Choroid plexus epithelial cell (primary cell): ENCODE data around the gene ING5.
"Not testable (repeated sequence)": the region's sequence is repeated elsewhere in the genome, so short reads cannot be mapped to it uniquely, and the experiment has no call there.

Experiments
- DNase-seq: peaks from one replicate; pipeline ENCODE4 v3.0.0-alpha.2; 2010; ENCODE audit warnings: low read depth
- H3K4me3 ChIP-seq: 2 replicates; pipeline ENCODE4 v1.5.1; 2011; ENCODE audit warnings: low read depth, mild to moderate bottlenecking, control low read depth, low read length, moderate library complexity
- TF ChIP-seq, protein P1 (sequence below): conservative IDR thresholded peaks from 2 replicates; pipeline ENCODE4 v1.5.1; 2011; ENCODE audit warnings: low read depth, mild to moderate bottlenecking, control low read depth, inconsistent platforms, low read length, moderate library complexity

The ING5 gene

DNA sequence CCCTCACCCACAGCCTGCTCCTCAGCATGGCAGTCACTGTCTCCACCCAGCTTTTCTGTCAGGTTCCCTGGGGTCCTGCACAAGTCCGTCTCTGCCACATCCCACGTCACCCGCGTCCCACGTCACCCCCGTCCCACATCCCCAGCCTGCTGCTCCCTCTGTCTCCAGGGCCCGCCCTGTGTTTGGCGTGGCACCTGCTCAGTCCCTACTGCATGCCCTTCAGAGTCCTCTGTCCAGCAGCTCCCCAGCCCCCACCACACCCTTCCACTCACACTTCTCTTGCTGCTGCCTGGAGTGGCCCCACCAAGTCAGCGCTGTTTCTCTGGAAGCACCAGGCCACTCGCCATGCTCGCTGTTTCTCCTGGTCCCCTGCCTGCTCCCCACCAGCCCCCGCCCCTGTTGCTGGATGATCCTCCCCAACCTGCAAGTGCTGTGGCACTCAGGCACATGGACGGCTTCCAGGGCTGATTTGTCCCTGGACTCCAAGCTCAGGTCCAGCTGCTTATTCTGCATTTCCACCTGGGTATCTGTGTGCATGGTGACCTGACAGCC is 45.6 kb upstream of the ING5 start:
- no peak overlapping the region for H3K4me3 ChIP-seq
- no peak for DNase-seq
- TF ChIP-seq, protein P1, sequence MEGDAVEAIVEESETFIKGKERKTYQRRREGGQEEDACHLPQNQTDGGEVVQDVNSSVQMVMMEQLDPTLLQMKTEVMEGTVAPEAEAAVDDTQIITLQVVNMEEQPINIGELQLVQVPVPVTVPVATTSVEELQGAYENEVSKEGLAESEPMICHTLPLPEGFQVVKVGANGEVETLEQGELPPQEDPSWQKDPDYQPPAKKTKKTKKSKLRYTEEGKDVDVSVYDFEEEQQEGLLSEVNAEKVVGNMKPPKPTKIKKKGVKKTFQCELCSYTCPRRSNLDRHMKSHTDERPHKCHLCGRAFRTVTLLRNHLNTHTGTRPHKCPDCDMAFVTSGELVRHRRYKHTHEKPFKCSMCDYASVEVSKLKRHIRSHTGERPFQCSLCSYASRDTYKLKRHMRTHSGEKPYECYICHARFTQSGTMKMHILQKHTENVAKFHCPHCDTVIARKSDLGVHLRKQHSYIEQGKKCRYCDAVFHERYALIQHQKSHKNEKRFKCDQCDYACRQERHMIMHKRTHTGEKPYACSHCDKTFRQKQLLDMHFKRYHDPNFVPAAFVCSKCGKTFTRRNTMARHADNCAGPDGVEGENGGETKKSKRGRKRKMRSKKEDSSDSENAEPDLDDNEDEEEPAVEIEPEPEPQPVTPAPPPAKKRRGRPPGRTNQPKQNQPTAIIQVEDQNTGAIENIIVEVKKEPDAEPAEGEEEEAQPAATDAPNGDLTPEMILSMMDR, result no peak

DNA sequence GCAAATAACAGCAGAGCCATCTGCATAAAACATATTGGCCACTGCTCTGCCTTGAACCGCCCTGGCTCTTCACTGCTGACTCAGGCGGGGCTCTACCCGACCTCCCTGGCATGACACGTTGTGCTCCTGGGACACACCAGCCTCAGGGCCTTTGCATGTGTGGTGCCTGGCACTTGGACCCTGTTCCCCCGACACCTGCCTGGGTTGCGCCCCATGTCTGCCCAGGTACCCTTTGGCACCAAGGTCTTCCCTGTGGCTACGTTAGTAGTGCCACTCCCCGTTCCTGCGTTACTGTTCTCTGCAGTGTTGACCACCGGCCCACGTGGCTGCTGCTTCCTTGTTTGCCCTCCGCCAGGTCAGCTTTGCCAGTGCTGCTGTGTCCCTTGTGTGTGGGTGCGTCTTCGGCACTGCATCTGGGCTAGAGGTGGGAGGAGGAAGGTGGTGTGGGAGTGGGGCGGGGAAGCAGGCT is 44.0 kb upstream of the ING5 start:
- DNase-seq, result no peak
- TF ChIP-seq, protein P1, result no peak
- no peak overlapping the region for H3K4me3 ChIP-seq

DNA sequence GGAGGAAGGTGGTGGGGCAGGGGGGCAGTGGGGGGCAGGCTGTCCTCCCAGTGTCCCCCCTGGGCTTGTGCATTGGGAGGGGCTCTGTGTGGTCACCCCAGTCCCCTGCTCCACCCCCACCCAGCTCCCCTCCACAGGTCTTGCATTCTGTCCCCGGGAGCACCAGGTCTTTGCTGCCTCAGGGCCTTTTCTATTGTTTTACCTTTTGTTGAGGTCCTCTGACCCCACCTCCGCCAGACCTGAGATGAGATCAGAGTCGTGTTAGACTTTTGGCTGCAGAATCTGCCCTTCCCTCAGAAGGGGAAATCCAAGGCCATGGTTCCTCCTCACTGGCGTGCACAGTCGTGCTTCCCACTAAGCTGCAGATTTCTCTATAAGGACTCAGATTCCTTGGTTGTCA is 43.5 kb upstream of the ING5 start:
- no peak for DNase-seq
- no peak overlapping the region for H3K4me3 ChIP-seq
- TF ChIP-seq, protein P1, result no peak

DNA sequence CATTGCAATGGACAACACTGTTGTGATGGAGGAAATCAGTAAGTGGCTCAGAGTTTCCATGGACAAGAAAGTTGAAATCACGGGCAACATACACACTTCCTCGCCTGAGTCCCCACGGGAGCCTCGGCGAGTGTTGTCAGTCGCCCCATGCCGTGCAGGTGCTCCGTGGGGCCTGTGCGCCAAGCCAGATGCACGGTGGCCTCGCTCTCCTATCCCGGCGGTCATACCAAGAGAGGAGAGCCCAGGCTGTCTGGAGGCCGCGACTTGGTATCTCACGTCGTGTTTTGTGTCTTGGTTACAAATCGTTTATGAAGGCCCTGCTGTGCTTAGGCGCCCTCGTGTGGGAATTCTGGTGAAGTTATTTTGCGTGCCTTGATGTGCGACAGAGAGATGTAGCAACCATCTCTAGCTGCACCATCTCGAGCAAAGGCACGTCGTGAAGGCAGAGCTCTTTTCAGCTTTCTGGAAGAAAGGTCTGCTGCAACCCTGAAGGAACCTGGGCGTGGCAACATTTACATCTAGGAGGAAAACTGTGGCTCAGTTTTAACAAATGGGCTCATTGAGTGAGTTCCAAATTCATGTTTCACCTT is 42.6 kb upstream of the ING5 start:
- TF ChIP-seq, protein P1, result peak; percentile 91
- peak; percentile 90 for DNase-seq
- H3K4me3 ChIP-seq, result no peak overlapping the region

DNA sequence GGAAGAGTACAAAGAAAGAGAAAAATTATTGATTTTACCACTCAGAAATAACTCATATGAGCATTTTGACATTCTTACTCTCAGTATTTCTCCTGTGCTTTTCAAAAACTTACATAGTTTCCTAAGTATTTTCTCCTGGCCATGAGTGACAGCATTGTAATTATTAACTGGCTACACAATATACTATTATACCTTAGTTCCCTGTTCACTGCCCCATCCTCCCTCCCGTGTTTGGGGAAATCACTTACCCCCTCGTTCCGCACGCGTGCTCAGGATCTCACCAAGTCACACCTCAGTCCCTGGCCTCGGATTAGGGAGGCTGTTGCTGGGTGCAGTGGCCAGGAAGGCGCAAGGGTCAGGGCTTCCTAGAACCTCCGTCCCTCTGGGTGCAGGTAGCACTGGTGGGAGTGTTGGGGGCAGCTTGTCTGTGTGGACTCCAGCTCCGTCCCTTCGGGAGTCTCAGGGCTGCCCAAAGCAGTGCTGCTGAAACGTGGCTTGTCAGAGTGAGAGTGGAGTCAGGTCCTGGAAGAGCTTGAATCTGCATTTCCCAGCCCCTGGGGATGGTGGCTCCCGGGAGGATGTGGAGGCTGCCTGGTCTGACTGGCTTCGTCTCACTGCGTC is 41.1 kb upstream of the ING5 start:
- no peak for DNase-seq
- H3K4me3 ChIP-seq, result no peak overlapping the region
- TF ChIP-seq, protein P1, result no peak

DNA sequence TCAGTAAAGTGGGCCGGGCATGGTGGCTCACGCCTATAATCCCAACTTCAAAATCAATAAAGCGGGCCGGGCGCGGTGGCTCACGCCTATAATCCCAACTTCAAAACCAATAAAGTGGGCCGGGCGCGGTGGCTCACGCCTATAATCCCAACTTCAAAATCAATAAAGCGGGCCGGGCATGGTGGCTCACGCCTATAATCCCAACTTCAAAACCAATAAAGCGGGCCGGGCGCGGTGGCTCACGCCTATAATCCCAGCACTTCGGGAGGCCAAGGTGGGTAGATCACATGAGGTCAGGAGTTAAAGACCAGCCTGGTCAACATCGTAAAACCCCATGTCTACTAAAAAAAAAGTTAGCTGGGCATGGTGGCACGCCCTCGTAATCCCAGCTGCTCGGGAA is 39.1 kb upstream of the ING5 start:
- DNase-seq, H3K4me3 ChIP-seq: not testable (repeated sequence)

DNA sequence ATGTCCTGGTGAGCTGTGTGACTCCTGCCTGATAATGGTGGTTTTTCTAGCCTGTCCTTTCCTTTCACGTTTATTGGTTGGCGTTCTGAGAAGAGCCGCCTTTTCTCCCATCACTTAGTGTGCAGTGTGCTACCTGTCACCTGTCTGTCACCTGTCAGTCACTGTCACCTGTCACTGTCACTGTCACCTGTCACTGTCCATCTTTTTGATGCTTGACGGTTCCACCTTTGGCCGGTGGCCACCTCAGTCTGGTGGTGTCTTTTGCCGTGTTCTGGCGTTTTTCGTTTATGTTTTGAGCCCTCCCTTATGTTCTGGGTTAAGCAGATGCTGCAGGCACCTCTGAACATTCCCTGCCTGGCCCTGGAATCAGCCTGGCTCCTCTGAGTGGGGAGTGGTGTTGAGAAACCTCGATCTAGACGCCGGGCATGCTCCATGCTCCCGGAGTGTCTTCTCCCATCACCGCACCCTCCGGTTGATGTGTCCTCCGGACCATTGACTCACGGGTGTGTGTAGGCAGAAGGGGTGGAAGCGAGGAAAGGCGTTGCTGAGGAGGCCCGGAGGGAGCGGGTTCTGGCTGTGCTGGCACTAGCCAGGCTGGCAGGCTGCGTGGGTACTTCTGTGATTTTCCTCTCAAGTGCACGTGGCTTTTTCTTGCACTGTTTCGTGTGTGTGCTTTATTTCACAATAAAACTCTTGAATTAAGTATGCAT is 36.0 kb upstream of the ING5 start:
- TF ChIP-seq, protein P1, result no peak
- no peak for DNase-seq
- peak overlapping the region; percentile 18 for H3K4me3 ChIP-seq
